AG09309 (cell line): ENCODE results near the gene ZNF618.

Source experiments
- DNase-seq: peaks from one replicate; pipeline ENCODE4 v3.0.0-alpha.2; 2010; ENCODE audit warnings: low read depth
- H3K4me3 ChIP-seq: 2 replicates; pipeline ENCODE4 v1.5.1; 2011; ENCODE audit warnings: mild to moderate bottlenecking, low read depth, low read length, moderate library complexity; ENCODE audit not compliant: control insufficient read depth
- CTCF ChIP-seq: IDR thresholded peaks from 2 replicates; pipeline ENCODE4 v1.5.1; 2011; ENCODE audit warnings: mild to moderate bottlenecking, low read depth, low read length, inconsistent platforms; ENCODE audit not compliant: insufficient read depth, control insufficient read depth; ENCODE audit errors: missing control alignments

ZNF618 gene

GRCh38 chr9:114002271-114002985, 126.3 kb downstream of the ZNF618 start:
- no peak for TF ChIP-seq CTCF
- H3K4me3 ChIP-seq = no peak overlapping the region
- no peak for DNase-seq

- no peak for TF ChIP-seq CTCF
- no peak overlapping the region for H3K4me3 ChIP-seq
- no peak for DNase-seq
Observed at GRCh38 chr9:114002986-114003350, 126.9 kb downstream of the ZNF618 start.

GRCh38 chr9:114003351-114003750, 127.2 kb downstream of the ZNF618 start:
- DNase-seq = no peak
- TF ChIP-seq CTCF = no peak
- H3K4me3 ChIP-seq = no peak overlapping the region

- no peak overlapping the region for H3K4me3 ChIP-seq
- no peak for TF ChIP-seq CTCF
- no peak for DNase-seq
Observed at GRCh38 chr9:114003758-114004157, 127.6 kb downstream of the ZNF618 start.

DNA sequence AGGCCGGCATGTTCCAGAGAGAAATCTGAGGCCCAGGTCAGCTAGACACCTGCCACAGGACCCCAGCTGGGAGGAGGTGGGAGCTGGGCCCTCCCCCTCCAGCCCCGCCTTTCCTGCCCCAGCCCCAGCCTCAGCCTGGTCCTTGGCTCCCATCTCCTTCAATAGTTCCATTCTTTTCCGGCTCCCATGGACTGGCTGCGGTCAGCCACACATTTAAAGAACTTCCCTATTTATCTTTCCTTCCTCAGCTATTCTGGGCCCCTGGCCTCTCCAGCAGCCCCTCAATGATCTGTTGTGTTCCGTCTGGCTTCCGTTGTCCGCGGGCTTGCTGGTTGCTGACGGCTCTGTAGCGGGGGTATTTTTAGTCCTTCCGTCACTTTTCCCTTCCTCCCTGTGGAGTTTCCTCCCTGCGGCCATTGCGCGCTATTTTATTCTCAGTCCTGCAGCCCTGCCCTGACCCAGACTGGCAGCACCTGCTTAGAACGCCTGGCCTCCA, 128.2 kb downstream of the ZNF618 start:
- TF ChIP-seq CTCF = no peak
- DNase-seq = no peak
- no peak overlapping the region for H3K4me3 ChIP-seq

DNA sequence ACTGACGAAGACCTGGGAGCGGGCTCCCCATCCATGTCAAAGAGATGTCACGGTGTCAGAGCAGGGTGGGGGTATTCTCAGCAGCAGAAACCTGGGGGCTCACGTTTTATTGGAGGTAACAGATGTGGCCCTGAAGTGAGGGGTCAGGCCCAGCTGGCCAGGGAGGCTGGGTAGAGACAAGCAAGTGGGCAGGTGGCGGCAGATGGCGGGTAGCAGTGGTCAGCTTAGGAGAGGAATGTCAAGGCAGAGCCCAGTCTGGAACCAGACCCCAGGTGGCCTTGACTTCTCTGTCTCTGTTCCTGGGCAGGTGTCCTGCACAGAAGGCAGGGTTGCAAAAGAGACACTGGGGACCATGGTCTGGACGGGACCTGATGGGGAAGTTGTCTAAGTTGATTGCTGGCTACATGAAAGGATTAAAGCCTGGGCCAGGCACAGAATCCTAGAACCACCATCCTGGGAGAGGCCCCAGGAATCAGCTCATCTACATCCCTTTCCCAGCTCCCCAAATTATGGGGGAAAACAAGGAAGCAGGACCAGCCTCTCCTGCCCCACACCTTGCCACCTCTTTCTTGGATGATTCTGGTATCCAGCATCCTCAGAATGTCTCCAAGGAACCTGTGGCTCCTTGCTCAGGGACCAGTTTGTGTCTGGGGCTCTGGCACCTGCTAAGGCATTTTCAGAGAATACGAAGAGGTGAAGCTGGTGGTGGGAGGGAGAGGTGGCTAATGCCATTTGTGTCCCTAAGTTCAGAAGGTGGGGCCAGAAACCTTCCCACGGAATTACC, 129.5 kb downstream of the ZNF618 start:
- no peak for TF ChIP-seq CTCF
- DNase-seq = no peak

More for the DNA sequence above, 129.5 kb downstream of the ZNF618 start:
- no peak overlapping the region for H3K4me3 ChIP-seq
